DMS 273 (cell line): Measurements from ENCODE around the gene SPATA31C1.
"Not testable (repeated sequence)": the region's sequence is repeated elsewhere in the genome, so short reads cannot be mapped to it uniquely, and the experiment has no call there.

Experiments used
- DNase-seq: peaks from one replicate; lab custom pipeline; 2025; ENCODE audit not compliant: unreplicated experiment; lab: John Stamatoyannopoulos, UW

The SPATA31C1 gene

DNA sequence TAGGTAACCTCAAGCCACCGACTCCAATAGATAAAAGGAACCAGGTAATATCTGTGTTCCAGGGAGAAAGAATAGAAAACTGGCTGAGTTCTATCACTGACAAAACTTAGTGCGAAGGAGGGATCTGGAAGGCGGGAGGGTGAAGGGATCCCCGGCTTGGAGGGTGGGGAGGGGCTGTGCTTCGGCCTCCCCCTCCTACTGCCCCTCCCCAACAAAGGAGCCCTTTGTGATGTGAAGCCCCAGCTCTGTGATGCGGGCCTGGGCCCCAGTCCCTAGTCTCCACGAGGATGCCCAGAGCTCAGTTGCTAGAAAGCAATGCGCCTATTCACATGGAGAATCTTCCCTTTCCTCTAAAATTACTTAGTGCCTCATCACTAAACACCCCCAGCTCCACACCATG is at the start of gene SPATA31C1:
Gene SPATA31C1, plus strand, starts transcription at position 301 of the 400 bp plus-strand sequence.
- not testable (repeated sequence) for DNase-seq

DNA sequence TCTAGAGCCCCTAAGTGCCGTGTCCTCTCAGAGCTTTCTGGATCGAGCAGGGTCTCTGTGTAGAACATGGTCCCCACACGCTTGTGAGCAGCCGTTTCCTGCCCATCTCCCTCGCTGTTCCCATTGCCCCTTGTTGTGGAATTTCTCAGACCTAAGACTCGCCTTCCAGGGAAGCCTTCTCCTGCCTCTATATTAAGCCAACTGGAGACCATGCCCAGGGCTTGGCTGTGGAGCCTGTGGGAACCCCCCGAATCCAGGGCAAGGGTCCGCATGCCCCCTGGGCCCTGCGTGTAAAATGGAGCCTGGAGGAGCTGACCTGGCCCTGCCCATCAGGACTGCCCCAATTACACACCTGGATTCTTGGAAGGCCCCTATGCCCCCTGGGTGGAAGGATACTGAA is 49.6 kb upstream of the SPATA31C1 start:
- DNase-seq, result no peak

DNA sequence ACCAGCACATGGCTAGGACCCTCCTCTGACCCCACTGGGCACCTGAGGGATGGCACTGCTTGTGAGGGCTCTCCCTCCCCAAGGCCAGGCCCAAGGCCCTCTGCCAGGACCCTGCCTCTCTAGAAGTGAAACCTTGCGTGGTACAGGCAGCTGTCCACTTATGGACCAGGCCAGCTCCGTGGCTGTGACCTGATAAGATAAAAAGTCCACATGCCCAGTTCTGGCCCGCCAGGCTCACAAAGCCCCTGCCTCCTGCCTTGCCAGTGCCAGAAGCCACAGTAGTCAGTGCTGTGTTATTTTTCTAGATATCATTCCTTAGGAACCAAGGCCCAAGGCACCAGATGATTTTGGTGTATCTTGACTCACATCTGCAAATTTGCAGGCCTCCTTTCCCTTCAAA is 49.1 kb upstream of the SPATA31C1 start:
- no peak for DNase-seq

DNA sequence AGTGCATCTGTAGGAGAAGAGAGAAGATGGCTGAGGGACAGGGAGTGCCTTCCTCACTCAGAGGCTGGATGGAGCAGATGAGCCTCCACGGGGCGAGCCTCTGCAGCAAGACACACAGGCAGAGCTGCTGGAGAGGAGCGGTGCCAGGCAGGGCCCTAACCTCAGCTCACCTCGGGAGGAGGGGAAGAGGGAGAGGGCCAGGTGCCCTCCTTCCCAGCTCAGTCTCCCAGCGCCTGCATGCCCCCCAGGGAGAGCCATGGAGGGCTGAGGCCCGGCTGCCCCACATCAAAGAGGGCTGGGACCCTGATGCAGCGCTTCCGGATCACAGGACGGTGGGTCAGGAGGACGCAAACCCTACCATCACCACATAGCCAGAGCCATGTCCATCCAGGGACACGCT is 48.7 kb upstream of the SPATA31C1 start:
- DNase-seq, result peak; percentile 25

DNA sequence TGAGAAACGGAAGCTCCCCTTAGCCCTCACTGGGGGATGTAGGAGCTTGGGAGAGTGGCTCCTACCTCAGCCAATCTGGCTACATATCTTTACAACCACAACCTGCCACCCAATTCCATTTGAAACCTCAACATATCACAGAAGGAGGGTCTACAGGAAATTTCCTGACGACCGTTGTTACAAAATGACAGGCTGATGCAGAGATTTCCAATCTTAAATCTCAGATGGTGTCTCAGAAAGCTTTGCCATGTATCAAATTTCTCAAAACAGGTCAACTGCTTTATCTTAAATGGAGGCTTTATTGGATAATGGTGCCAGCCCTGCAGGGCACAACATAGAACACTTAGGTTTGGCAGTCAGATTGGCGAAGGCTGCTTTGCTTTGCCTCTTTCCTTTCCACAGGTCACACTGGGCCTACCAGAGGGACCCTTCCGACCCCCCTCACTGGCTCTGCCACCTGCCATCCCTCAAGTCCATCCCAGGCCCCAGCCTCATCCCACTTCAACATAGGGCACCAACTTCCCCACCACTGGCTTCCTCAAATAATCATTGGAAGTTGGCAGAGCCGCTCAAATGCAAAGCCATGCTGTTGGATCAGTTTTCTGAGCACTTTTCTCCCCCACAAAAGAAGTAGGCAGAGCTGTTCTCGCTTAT is 46.2 kb upstream of the SPATA31C1 start:
- peak; percentile 49 for DNase-seq

DNA sequence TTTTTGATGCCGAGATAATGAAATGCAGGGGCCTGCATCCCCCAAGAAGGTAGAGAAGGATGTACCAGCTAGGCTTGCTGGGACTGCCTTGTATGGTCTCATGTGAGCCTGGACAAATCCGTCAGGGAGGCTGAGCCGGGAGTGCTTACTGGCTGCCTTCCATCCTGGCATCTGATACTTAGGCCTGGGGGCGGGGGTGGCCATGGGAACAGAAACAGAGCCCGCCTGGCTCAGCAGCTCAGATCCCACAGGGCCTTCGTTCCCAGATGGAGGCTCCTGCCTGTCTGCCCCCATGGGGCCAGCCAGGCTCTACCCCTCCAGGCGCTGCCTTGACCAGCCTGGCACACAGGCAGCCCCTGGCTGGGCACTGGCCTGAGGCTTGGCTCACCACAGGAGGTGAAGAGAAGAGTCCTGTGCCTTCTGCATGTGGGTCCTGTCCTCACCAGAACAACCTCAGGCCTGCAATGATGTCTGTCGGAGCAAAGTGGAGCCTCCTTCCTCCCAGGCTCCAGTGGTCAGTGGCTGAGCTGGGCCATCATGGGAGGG is 45.6 kb upstream of the SPATA31C1 start:
- DNase-seq, result peak; percentile 96

DNA sequence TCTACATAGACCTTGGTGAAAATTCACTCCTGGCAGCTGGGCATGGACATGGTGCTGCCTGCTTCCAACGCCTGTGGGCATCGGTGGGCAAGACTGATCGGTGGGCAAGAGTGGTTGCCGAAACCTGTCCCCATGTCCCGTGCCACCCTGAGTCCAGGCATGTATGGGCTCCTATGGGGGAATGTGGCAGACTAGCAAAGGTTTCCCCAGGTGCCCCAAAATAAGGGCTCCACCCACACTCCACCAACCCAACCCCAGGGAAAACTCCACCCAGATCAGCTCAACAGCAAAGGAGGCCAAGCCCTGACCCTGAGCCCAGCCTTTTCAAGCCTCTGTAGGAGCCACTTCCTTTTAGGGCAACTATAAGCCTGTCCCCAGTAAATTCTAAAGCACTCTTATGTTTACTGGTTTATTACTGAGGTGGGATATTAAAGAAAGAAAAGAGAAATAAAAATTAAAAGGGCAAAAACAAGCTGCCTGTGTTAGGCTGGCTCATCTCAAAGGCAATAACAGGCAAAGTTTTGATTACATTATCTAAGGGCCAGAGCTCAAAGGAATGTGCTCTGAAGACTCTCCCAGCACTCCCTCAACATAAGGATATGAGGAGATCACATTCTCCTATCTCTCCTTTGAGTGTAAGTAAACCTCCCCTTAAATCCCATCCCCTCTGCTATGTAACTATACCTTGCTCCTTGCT is 44.0 kb upstream of the SPATA31C1 start:
- peak; percentile 31 for DNase-seq

DNA sequence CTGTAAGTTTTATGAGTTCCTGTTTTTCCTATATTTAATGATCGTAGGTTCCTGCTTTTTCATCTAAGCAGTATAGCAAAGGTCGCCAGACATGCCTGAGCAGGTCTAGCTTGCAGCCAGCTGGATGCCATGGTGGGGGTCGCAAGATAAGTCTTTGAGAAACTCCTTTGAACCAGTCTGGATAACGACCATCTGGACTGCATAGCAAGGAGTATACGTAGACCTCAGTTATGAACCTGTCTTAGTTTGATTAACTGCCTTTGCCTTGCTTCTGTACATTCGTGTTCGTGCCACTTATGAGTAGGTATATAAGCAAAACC is 43.5 kb upstream of the SPATA31C1 start:
- peak; percentile 91 for DNase-seq

DNA sequence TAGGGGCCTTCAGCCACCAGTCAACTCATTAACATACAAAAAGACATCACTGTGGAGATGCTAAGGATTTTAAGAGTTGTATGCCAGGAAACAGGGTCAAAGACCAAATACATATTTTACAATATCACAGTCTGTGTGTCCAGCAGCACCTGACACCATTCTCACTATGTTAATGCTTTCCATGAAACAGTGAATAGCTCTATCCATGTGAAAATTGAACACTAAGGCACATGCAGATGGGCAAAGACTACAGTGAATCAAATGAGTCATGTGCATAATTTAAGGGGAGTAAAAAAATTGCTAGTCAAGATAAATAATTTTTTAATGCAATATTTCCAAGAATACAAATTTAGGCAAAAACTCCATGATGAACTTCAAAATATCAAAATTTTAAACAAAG is 42.7 kb upstream of the SPATA31C1 start:
- no peak for DNase-seq

DNA sequence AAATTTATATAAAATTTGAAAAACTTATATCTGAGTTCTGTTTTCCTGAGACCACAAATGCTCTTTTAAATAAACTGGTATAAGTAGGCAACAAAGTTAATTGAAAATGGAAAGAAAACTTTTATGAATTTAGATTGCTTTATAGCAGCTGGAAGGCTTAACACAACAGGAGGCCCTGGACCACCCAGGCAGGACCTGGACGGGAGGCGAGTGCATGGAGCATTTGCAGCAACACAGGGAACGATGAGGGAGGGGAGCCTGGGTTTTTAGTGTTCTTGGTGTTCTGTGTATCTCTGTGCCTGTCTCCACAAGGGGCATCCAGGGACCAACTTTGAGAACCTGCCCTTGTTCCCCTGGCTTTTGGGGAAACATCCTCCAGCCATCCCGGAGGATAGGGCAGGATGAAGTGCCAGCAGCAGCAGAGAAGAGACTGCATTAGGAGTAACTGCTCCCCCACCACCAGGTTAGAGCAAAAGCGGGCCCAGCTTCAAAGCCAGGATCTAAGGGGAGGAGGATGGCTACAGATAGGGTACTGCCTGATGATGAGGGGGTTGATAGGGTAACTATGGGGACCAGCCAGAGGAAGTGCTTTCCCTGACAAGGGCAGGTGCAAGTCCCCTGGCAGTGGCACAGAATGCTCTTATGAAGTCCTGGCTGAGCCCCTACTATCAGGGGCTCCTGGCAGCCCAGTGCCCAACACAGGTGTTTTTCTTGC is 41.8 kb upstream of the SPATA31C1 start:
- DNase-seq, result peak; percentile 26

DNA sequence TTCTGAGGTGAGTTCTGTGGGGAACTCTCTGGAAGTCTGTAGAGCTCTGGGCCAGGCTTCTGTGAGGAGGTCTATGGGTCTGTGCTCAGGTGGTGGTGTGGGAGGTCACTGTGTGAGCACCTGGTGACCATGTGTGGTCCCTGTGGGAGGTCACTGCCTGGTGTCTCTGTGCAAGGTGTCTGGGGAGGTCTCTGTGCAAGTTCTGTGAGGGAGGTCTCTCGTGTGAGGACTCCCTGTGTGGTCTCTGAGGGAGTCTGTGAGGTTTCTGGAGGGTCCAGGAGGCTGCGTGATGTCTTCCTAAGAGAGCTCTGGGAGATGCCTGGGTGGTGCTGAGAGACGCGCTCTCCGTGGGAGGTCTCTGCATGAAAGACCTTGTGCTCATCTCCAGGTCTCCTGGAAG is 41.1 kb upstream of the SPATA31C1 start:
- no peak for DNase-seq

DNA sequence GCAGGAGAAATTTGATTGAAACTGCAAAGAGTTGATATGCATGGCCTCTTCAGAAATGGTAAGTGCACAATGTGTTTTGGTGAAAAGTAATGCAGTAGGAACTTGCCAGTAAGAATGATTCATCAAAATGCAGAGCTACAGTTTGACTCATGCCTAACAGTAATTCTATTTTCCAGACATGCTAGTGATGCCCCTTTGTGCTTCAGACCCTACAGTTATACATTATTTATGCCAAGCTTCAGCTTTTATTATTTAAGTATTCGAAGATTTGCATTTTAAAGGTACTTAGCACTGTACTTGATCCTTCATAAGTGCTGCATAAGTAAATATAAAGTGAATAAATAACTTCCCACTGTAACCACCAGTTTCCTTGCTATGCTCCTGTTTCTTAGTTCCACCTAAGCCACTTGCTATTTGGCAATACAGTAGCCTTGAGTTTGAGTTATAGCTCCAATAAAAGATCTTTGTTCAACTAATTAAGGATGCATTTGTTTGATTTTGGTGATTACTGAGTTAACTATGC is 38.7 kb upstream of the SPATA31C1 start:
- DNase-seq, result no peak

DNA sequence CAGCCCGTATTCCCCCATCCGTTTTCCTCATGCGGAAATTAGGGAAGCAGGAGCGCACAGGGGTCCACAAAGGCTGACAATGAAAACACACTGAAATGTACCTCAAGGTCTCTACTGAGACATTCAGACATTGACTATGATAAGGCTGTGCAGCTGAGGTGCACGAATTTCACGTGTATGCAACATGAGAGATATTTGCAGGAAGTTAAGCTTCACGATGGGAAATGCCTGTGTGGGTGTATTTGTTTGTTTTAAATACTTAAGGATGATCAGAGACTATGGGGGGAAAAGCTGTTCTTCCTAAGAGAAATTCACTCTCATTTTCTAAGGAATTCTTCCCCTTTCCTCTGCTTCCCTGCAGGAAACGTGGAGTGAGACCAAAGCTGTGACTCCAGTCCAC is 37.6 kb upstream of the SPATA31C1 start:
- DNase-seq, result no peak

DNA sequence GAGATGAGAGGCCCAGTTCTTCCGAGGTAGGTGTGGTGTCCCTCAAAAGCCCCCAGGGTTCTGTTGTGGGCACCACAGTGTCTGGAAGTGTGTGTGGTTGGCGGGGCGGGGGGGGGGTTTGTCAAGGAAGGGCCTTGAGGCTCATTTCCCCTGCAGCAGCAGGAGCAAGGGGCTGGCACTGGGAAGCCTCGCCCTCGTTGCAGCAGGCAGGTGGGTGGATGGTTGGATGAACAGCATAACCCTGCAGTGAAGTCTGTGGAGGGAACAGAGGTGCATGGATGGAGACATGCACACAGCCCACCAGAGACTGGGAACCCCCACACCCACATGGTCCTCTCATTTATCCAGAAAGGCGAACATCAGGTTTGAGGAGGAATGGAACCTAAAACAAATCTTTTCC is 37.1 kb upstream of the SPATA31C1 start:
- no peak for DNase-seq

DNA sequence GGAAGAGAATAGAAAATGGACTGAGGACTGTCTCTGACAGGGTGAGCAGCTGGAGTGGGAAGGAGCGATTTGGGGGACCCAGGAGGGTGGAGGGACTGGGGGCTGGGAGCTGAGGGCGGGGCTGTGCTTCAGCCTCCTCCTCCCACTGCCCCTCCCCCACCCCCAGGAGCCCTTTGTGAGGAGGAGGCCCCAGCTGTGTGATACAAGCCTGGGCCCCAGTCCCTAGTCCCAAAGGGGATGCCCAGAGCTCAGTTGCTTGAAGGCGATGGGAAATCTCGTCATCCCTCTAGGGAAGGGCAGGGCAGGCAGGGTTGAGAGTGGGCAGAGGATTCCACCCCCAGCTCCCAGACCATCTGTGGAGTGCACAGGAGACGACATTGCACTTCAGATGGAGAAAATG is 35.1 kb upstream of the SPATA31C1 start, which contains the start of gene SPATA31E1:
Gene SPATA31E1, plus strand, starts transcription at position 251 of the 400 bp plus-strand sequence. Its CDS starts 15 bp downstream, at position 266.
- DNase-seq, result peak; percentile 59

DNA sequence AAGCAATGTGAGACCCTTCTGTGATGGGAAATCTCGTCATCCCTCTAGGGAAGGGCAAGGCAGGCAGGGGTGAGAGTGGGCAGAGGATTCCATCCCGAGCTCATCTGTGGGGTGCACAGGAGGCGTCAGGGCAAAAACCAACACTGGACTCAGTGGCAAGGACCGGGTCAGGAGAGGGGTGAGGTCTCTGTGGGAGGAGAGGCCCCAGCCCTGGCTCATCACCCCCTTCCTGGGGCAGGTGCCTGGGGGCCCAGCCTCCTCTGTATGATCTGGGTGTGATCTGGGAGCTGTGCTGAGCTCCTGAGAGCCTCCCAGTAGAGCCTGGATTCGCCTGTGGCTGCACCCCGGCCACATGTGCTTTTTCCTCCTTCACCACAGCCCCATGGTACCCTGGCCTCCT is 34.5 kb upstream of the SPATA31C1 start:
- no peak for DNase-seq

DNA sequence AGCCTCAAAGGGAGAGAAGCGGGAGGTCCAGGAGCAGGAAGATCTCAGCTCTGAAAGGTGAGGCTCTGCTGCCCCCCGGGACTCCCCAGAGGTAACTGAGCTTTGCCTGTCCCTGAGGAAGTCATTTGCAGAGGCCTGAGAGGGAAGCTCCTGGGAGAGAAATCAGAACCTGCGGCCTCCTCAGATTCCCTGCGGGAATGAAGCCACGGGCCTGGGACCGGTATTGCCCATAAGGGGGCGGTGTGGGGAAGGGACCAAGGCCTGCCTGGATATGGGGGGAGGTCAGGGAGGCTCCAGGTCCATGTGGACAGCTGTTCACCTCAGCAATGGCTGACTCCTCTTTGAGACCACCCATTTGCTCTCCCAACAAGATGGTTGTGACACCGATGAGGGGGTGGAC is 33.8 kb upstream of the SPATA31C1 start:
- DNase-seq, result peak; percentile 54

DNA sequence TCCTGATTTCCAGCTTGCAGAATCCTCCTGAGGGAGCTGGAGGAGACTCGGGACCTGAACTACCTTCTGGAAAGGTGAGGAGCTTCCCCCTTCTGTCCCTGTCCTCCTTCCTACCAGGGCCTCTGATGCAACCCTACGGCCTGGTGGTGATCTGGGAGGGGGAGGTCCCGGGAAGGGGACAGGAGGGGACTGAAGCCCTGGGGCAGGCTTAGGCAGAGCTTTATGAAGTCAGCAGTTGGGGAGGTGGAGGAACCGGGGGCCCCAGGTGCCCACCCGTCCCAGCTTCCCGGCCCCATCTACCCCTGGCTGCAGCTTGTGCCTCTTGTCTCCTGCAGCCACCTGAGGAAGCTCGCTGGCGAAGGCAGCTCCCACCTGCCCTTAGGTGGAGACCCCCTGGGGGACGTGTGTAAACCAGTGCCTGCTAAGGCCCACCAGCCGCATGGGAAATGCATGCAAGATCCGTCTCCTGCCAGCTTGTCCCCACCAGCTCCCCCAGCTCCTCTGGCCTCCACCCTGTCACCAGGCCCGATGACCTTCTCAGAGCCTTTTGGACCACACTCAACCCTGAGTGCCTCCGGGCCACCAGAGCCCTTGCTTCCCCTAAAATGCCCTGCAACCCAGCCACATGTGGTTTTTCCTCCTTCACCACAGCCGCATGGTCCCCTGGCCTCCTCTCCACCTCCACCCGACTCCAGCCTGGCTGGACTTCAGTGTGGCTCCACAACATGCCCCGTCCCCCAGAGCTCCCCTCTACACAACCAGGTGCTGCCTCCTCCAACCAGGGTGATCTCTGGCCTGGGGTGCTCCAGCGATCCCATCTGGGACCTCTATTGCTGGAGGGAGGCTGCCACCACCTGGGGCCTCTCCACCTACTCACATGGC is 32.9 kb upstream of the SPATA31C1 start:
- DNase-seq, result no peak

DNA sequence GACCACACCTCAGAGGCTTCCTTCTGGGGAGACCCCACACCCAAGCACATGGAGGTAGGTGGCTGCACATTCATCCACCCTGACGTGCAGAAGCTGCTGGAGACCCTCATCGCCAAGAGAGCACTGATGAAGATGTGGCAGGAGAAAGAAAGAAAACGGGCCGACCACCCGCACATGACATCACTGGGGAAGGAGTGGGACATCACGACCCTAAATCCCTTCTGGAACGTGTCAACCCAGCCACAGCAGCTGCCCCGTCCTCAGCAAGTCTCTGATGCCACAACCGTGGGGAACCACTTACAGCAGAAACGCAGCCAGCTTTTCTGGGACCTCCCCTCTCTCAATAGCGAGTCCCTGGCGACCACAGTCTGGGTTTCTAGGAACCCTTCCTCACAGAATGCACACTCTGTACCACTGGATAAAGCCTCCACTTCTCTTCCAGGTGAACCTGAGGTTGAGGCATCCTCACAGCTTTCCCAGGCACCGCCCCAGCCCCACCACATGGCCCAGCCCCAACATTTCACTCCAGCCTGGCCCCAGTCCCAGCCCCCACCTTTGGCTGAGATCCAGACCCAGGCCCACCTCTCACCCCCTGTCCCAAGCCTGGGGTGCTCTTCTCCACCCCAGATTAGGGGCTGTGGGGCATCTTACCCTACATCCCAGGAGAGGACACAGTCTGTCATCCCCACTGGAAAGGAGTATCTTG is 32.1 kb upstream of the SPATA31C1 start:
- DNase-seq, result no peak
